Measurements from ENCODE around the gene FNBP1.

DNA sequence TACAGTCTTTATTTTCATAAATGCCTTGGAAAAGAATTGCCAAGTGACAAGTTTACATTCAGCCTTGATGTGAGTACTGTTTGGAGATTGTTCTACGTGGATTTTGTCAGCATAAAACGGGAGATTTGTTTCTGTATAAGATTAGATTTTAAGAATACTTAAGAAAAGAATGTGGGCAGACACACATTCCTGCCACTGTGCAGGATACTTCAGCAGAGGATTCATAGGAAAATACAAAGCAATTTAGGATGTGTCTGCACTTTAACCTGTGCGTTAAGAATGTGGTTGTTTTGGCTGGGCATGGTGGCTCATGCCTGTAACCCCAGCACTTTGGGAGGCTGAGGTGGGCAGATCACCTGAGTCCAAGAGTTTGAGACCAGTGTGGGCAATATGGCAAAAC lies 47.9 kb upstream of the FNBP1 start:
- TF ChIP-seq, protein P1, sequence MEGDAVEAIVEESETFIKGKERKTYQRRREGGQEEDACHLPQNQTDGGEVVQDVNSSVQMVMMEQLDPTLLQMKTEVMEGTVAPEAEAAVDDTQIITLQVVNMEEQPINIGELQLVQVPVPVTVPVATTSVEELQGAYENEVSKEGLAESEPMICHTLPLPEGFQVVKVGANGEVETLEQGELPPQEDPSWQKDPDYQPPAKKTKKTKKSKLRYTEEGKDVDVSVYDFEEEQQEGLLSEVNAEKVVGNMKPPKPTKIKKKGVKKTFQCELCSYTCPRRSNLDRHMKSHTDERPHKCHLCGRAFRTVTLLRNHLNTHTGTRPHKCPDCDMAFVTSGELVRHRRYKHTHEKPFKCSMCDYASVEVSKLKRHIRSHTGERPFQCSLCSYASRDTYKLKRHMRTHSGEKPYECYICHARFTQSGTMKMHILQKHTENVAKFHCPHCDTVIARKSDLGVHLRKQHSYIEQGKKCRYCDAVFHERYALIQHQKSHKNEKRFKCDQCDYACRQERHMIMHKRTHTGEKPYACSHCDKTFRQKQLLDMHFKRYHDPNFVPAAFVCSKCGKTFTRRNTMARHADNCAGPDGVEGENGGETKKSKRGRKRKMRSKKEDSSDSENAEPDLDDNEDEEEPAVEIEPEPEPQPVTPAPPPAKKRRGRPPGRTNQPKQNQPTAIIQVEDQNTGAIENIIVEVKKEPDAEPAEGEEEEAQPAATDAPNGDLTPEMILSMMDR (conservative IDR thresholded peaks at IDR 0.05; ENCODE audit: low read length) = no peak
- TF ChIP-seq EZH2phosphoT487 (IDR thresholded peaks at IDR 0.05; ENCODE audit: borderline replicate concordance) = no peak

All from Loucy (cell line).